Right kidney (tissue), 1 donor: ENCODE measurements around the gene NRM.
"Not testable (repeated sequence)": the region's sequence is repeated elsewhere in the genome, so short reads cannot be mapped to it uniquely, and the experiment has no call there.

ENCODE experiments used
- DNase-seq: peaks from one replicate; pipeline ENCODE4 v3.0.0-alpha.2; 2016

The NRM gene

DNA sequence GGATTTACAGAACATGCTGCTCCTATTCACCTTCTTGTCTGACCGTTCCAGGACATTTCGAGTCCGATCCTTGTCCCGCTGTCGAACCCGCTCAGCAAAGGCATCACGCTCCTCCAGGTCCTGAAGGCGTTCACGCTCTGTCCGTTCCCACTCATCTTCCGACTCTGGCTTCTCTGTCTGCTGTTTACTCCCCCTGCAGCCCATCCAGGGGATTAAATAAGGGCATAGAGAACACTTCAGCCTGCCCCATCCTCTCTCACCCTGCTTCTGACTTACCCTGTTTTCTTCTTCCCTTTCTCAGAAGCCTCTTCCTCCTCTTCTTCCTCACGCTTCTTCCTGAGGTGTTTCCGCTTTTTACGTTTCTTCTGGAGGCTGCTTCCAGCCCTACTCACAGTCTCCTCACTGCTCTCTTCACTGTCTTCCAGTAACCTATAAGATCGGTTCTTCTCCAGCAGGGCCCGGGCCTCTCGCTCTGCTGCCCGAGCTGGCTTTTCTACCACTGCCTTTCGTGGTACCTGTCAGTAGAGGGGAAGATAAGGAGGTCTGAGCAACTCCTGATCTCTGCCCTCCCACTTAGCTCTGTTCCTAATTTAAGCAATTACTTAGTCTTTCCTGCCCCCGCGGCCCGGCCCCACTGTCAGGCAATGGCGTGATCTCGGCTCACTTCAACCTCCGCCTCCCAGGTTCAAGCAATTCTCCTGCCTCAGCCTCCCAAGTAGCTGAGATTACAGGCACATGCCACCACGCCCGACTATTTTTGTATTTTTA, 19.8 kb downstream of the NRM start:
- no peak for DNase-seq

- not testable (repeated sequence) for DNase-seq
These were observed 24.5 kb downstream of the NRM start for GRCh38 chr6:30666300-30666699.

DNA sequence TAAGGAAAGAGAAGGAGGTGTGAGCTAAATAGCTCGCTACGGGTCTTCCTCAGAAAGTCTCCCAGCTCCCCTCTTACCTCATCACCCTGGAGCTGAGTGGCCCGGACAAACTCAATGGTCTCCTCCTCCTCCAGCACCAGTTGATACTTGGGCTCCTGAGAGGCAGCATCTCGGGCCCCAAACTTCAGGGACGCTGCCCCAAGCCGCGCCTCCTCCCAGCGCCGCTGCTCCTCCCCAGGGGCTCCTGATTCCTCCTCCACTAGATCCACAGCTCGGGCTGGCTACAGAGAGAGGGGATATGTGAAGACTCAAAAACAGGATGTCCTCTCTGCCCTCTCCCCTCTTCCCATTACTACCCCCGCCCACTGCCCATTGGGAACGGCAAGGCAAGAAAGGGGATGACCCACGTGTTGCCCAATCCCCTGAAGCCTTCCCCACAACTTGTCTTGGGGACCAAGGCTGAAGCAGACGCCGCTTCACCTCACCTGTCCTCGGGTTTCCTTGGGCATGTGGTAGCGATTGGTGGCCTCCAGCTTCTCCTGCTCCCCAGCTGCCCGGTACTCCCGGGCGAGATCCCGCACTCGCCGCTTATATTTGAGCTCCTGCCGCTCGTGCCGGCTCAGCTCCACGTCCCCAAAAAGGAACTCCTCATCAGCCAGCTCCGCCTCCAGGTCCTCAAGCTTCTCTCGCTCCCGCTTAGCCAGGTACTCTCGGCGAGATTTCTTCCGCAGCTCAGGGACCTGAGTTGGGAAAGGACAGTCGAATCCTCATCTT, 25.6 kb downstream of the NRM start:
- DNase-seq = no peak

DNA sequence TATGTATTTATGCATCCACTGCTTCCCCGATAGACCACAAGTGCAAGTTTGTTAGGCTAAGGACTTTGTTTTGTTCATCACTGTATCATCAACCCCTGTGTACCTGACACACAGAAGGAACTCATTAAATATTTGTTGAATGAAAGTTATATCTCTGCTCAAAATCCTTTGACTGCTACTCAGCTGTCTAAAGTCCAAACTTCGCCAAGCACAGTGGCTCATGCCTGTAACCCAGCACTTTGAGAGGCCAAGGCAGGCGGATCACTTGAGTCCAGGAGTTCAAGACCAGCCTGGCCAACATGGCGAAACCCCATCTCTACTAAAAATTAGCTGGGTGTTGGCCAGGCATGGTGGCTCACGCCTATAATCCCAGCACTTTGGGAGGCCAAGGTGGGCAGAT, 32.9 kb downstream of the NRM start:
- not testable (repeated sequence) for DNase-seq

DNA sequence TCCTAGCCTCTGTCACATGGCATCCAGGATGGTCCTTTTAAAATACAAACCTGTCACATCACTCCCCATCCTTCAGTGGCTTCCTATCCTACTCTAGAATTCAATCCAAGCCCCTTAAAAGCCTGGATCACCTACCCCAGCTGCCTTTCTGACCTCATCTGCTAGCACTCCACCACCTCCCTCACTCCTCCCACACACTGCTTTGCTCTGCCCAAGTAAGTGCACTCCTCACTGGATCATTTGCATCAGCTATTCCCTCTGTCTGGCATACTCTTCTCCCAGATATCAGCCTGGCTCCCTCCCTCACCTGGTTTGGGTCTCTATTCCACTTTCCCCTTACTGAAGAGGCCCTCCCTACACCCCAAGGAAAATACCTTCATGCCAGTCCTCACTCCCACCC, 33.3 kb downstream of the NRM start:
- peak; percentile 12 for DNase-seq

DNA sequence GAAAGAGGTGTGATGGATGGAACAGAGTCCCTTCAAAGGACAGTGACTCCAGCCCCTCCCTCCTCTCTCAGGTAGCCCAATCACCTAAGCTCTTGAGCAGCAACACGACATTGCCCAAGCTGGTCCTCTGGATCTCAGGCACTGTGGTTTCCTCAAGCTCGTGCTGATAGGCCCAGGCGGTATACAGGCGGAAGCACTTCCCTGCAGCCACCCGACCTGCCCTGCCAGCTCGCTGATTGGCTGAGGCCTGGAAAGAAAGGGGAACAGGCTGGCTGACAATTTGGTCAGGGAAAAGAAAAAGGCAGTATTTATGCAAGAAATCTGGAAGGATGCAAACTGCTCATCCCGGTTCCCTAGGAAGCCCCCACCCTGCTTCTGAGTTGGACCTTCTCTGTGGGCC, 34.3 kb downstream of the NRM start:
- DNase-seq = no peak

DNA sequence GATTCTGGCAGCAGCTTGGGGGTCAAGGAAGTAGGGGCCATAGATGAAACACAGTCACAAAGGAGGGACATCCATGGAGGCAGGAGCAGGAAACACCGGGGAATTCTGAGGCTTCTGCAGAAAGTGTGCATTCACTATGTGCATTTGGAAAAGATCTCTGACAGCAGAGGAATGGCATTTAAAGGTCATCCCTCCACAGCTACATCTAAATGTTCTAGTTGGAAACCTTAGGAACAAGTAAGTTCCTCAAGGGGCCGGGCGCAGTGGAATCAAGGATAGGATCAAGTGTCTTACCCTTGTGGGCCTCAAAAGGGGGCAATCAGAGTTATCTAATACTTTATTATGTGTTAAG, 35.1 kb downstream of the NRM start:
- DNase-seq = no peak

- DNase-seq = no peak
These were observed 35.7 kb downstream of the NRM start for GRCh38 chr6:30654798-30655742.

GRCh38 chr6:30651143-30651542, 39.6 kb downstream of the NRM start:
- no peak for DNase-seq

- DNase-seq = peak; percentile 97
These were observed 43.3 kb downstream of the NRM start for GRCh38 chr6:30647242-30648116.

DNA sequence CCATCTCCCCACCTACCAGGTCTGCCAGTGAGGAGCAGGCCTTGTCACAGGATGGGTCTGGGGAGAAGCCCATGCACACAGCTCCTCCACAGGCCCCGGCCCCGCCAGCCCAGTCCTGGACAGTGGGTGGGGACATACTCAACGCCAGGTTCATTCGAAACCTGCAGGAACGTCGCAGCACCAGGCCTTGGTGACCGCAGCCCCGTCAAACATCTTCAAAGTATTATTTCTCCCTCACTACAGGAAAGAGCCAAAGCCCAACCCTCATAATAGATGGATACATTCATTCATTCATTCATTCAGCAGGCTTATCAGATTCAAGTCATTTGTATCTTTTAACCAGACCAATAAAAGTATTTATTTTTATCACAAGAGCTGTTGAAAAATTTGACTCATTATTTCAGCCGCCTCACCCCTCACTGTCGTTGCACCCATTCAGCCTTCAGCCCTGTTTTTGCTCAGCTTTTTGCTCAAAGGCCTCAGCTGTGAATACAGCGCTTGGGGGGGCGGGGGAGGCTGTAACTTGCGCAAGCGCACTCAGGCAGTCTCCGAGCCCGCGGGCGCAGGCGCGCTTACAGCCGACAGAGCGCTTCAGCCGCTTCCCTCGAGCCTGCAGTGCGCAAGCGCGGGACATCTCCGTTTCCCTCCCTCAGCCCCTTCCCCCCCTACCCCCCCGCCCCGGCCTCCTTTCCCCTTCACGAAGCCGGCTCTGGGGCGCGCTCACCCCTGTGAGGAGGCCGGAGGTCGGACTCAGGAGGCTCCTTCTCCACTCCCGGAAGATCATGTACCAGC, 44.1 kb downstream of the NRM start, which contains the start of gene C6orf136:
C6orf136 (plus strand) TSS at position 684 of the 792 bp plus-strand sequence; CDS start at position 783, 99 bp downstream.
- no peak for DNase-seq

DNA sequence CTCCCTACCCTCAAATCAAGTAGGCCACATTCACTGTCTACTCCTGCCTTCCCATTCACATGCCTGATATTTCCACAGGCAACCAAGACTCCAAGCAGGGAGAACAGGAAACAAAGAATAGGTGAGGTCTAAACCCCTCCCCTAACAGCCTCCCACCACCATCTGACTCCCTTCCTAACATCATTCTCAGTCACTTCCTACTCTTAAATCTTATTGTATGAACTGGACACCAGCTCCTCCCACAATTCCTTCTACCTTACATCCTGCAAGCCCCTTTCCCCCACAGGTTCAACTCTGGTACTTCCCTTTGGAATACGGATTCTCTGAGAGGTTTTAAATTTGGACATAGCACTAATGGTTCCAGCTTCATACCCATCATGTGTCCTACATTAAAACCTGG, 44.8 kb downstream of the NRM start:
- DNase-seq = no peak

- DNase-seq = no peak
These were observed 46.0 kb downstream of the NRM start for GRCh38 chr6:30644769-30645168.

DNA sequence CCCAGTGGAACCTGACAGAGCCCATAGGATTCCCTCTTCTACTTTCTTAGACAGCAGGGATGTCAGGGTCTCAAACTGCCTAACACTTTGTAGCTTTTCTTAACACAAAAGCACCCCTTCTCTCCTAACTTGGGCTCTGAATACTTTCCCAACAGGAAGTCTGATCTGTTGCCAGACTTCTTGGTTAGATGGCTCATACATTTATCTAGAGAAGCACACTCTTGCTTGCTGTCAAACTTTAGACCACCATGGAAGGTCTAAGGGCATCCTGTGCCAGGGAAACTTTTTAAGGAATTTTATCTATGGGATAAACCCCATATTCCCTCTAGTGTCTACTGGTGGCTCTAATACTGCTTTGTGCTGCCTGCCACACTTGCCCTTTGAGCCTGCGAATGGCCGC, 47.1 kb downstream of the NRM start:
- no peak for DNase-seq

DNA sequence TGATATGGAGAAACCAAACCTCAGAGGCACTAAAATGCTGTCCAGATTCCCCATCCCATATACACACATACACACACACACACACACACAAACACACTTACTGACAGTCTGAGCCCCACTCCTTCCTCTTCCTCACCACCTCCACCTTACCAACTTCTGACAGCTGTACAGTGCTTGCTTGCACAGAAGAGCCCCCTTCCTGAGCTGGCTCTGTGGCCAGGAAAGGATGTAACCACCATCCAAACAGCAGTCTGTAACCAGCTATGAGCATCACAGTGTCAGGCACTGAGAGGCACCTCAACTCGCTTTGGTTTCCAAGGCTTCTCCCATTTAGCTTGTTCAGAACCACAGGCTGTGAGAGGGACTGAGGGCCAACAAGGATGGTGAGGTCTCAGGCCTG, 49.7 kb downstream of the NRM start:
- DNase-seq = no peak

GRCh38 chr6:30640481-30640880, 50.3 kb downstream of the NRM start:
- DNase-seq = no peak
